CD4-positive, alpha-beta T cell treated with Interleukin-17A for 1 hour (primary cell): ENCODE measurements around the gene ARHGAP15.

Experiments used
- DNase-seq: peaks from one replicate; pipeline ENCODE4 v3.0.0-alpha.2; 2020

ARHGAP15 gene

DNA sequence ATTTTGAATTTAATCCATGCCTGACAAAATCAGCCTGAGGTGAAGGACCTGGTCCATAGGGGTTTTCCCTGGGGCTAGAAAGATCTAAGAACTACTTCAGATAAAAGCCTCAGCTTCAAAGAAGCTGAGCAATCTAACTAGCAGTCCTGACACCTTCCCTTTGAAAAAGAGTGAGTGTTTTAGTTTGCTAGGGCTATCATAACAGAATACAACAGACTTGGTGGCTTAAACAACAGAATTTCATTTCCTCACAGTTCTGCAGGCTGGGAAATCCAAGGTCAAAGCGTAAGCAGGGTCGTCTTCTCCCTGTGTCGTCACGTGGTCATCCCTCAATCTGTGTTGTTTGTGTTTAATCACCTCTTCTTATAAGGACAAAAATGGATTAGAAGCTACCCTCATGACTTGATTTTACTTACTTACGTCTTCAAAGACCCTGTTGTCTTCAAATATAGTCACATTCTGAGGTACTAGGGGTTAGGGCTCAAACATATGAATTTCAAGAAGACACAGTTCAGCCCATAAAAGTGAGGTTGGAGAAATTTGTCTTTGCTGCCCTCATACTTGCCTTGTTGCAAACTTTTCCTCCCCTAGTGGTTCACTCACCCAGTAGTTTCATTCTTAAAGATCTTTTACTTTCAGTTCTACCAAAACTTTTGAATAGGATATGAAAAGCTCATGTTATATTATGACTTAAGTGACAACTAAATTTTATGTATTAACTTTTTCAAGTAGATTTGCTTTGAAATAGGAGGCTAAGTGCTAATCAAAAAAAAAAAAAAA, 673.8 kb downstream of the ARHGAP15 start:
- no peak for DNase-seq

DNA sequence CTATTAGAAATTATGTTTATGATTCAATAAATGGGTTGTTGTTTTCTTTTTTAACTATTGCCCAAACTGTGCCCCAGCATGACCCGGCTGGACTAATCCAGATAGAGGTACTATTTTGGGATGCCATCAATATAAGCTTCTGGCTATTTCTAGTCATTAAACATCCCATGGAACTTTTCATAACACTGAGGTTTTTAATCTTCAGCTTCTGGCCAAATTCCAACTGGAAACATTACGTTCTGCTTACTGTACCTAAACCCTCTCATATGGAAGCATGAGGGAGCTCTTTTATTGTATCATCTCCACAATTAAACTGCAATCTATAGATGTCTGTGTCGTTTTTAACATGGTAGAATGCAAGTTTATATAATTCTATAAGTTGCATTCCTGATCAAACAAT, 674.7 kb downstream of the ARHGAP15 start:
- DNase-seq: no peak

- DNase-seq: no peak
Measured at GRCh38 chr2:143805666-143806065, 676.4 kb downstream of the ARHGAP15 start.

DNA sequence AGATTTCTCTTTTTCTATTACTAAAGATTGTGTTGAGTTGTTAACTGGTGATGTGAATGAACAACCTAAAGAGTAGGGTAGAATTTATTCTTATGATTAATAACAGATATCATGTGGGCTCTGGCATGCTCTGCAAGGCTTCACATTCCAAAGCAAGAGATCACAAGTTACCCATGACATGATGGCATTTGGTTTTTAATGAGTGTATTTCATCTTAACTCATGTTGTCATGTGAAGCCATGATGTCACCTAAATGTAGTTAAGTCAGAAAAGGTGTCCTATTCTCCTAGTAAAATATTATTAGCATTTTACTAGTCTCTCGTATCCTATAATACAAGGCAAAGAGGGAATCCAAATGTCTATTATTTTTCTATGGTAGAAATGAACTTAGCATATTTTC, 678.0 kb downstream of the ARHGAP15 start:
- no peak for DNase-seq

DNA sequence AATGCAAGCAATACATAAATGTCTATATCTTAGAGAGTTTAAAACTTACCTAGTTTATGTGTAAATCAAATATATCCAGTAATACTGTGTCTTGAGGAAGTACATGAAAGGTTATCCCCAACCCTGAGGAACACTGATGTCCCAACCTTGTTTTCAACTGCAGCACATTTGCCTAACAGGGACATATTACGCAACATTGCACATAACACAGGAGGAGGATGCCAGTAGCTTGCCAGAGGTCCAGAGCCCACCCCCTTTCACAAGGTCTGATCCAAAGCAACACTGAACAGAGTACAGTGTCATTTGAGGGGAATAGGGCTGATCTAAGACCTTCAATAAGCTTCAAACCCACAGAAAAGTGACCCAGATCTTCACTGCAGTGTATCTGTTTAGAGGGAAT, 678.5 kb downstream of the ARHGAP15 start:
- no peak for DNase-seq

GRCh38 chr2:143808166-143808565, 678.9 kb downstream of the ARHGAP15 start:
- no peak for DNase-seq

DNA sequence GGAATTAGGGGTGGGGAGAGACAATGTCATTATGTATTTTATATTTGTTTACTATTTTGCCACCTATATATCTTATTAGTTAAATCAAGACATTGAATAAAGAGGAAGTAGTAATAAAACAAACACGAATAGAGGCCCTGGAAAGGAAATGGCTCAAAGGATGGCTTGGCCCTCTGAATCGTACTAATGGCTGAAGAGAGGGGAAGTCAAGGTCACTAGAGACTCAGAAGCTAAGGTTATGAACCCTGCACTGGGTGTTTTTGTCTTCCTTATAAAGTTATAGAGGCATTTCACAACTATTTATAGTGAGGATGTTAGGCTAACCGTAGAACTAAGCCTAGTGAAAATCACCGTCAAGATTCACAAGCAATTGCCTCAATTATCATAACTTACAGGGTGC, 685.9 kb downstream of the ARHGAP15 start:
- no peak for DNase-seq

GRCh38 chr2:143816916-143817315, 687.7 kb downstream of the ARHGAP15 start:
- no peak for DNase-seq
